HEK293 (cell line): Measurements from ENCODE around the gene CREBBP.

ENCODE experiments used
- BCL11B ChIP-seq: fragments of 450-650 bp; formaldehyde crosslinking; IDR thresholded peaks from 2 replicates; pipeline ENCODE4 v1.5.1; 2016; ENCODE audit warnings: low read depth, missing biosample characterization, missing genetic modification characterization
- GLIS1 ChIP-seq: fragments of 450-650 bp; formaldehyde crosslinking; IDR thresholded peaks from 2 replicates; pipeline ENCODE4 v1.5.1; 2016; ENCODE audit warnings: missing biosample characterization, missing genetic modification characterization
- KLF1 ChIP-seq: fragments of 450-650 bp; formaldehyde crosslinking; IDR thresholded peaks from 2 replicates; pipeline ENCODE4 v1.5.1; 2016; ENCODE audit warnings: missing biosample characterization, missing genetic modification characterization
- KLF10 ChIP-seq: fragments of 450-650 bp; IDR thresholded peaks from 2 replicates; pipeline ENCODE4 v1.5.1; 2018; ENCODE audit warnings: missing biosample characterization, mild to moderate bottlenecking, missing genetic modification characterization
- PRDM6 ChIP-seq: fragments of 450-650 bp; formaldehyde crosslinking; IDR thresholded peaks from 2 replicates; pipeline ENCODE4 v1.5.1; 2017; ENCODE audit warnings: missing biosample characterization, missing genetic modification characterization
- SCRT2 ChIP-seq: fragments of 450-650 bp; formaldehyde crosslinking; IDR thresholded peaks from 2 replicates; pipeline ENCODE4 v1.5.1; 2016; ENCODE audit warnings: missing biosample characterization, missing genetic modification characterization
- ZBTB1 ChIP-seq: fragments of 450-650 bp; formaldehyde crosslinking; IDR thresholded peaks from 2 replicates; pipeline ENCODE4 v1.5.1; 2016; ENCODE audit warnings: missing biosample characterization, missing genetic modification characterization
- ZFHX2 ChIP-seq: fragments of 450-650 bp; formaldehyde crosslinking; conservative IDR thresholded peaks from 2 replicates; pipeline ENCODE4 v1.5.1; 2016; ENCODE audit warnings: missing biosample characterization, missing genetic modification characterization
- ZFP3 ChIP-seq: fragments of 450-650 bp; formaldehyde crosslinking; IDR thresholded peaks from 2 replicates; pipeline ENCODE4 v1.5.1; 2016; ENCODE audit warnings: low read depth, missing biosample characterization, missing genetic modification characterization
- ZNF10 ChIP-seq: fragments of 450-650 bp; formaldehyde crosslinking; IDR thresholded peaks from 2 replicates; pipeline ENCODE4 v1.5.1; 2017; ENCODE audit warnings: missing biosample characterization, missing genetic modification characterization
- ZNF112 ChIP-seq: fragments of 450-650 bp; formaldehyde crosslinking; IDR thresholded peaks from 2 replicates; pipeline ENCODE4 v1.5.0; 2017; ENCODE audit warnings: missing biosample characterization, missing genetic modification characterization
- ZNF121 ChIP-seq: fragments of 450-650 bp; formaldehyde crosslinking; IDR thresholded peaks from 2 replicates; pipeline ENCODE4 v1.5.1; 2016; ENCODE audit warnings: missing biosample characterization, missing genetic modification characterization
- ZNF174 ChIP-seq: fragments of 450-650 bp; formaldehyde crosslinking; IDR thresholded peaks from 2 replicates; pipeline ENCODE4 v1.5.0; 2017; ENCODE audit warnings: missing biosample characterization, mild to moderate bottlenecking, missing genetic modification characterization
- ZNF335 ChIP-seq: fragments of 450-650 bp; formaldehyde crosslinking; conservative IDR thresholded peaks from 2 replicates; pipeline ENCODE4 v1.5.1; 2016; ENCODE audit warnings: missing biosample characterization, missing genetic modification characterization
- ZNF416 ChIP-seq: fragments of 450-650 bp; formaldehyde crosslinking; IDR thresholded peaks from 2 replicates; pipeline ENCODE4 v1.5.1; 2016; ENCODE audit warnings: missing biosample characterization, missing genetic modification characterization
- ZNF423 ChIP-seq: fragments of 450-650 bp; formaldehyde crosslinking; IDR thresholded peaks from 2 replicates; pipeline ENCODE4 v1.5.1; 2016; ENCODE audit warnings: missing biosample characterization, missing genetic modification characterization
- ZNF514 ChIP-seq: fragments of 450-650 bp; formaldehyde crosslinking; IDR thresholded peaks from 2 replicates; pipeline ENCODE4 v1.5.1; 2016; ENCODE audit warnings: missing biosample characterization, missing genetic modification characterization
- ZNF677 ChIP-seq: fragments of 450-650 bp; IDR thresholded peaks from 2 replicates; pipeline ENCODE4 v1.5.0; 2018; ENCODE audit warnings: missing biosample characterization, mild to moderate bottlenecking, missing genetic modification characterization, moderate library complexity
- ZNF704 ChIP-seq: fragments of 450-650 bp; formaldehyde crosslinking; IDR thresholded peaks from 2 replicates; pipeline ENCODE4 v1.5.1; 2016; ENCODE audit warnings: missing biosample characterization, missing genetic modification characterization
- ZNF776 ChIP-seq: fragments of 450-650 bp; formaldehyde crosslinking; IDR thresholded peaks from 2 replicates; pipeline ENCODE4 v1.5.0; 2017; ENCODE audit warnings: missing biosample characterization, missing genetic modification characterization, borderline replicate concordance
- ZNF830 ChIP-seq: fragments of 450-650 bp; IDR thresholded peaks from 2 replicates; pipeline ENCODE4 v1.5.0; 2018; ENCODE audit warnings: missing biosample characterization, missing genetic modification characterization, low read depth, mild to moderate bottlenecking, moderate library complexity
- TF ChIP-seq, protein P1 (sequence below): sonication (generic); formaldehyde crosslinking; IDR thresholded peaks from 2 replicates; pipeline ENCODE4 v1.8.1; 2022; ENCODE audit warnings: mild to moderate bottlenecking, moderate library complexity, missing genetic modification reagents
- TF ChIP-seq, protein P2 (sequence below): fragments of 450-650 bp; formaldehyde crosslinking; conservative IDR thresholded peaks from 2 replicates; pipeline ENCODE4 v1.5.1; 2016; ENCODE audit warnings: low read depth, missing biosample characterization, missing genetic modification characterization
- TF ChIP-seq, protein P3 (sequence below): fragments of 450-650 bp; formaldehyde crosslinking; IDR thresholded peaks from 2 replicates; pipeline ENCODE4 v1.5.1; 2017; ENCODE audit warnings: missing biosample characterization, missing genetic modification characterization
- TF ChIP-seq, protein P4 (sequence below): fragments of 450-650 bp; formaldehyde crosslinking; IDR thresholded peaks from 2 replicates; pipeline ENCODE4 v1.5.1; 2016; ENCODE audit warnings: missing biosample characterization, missing genetic modification characterization
- TF ChIP-seq, protein P5 (sequence below): fragments of 450-650 bp; formaldehyde crosslinking; IDR thresholded peaks from 2 replicates; pipeline ENCODE4 v1.5.1; 2017; ENCODE audit warnings: missing biosample characterization, missing genetic modification characterization

The CREBBP gene

DNA sequence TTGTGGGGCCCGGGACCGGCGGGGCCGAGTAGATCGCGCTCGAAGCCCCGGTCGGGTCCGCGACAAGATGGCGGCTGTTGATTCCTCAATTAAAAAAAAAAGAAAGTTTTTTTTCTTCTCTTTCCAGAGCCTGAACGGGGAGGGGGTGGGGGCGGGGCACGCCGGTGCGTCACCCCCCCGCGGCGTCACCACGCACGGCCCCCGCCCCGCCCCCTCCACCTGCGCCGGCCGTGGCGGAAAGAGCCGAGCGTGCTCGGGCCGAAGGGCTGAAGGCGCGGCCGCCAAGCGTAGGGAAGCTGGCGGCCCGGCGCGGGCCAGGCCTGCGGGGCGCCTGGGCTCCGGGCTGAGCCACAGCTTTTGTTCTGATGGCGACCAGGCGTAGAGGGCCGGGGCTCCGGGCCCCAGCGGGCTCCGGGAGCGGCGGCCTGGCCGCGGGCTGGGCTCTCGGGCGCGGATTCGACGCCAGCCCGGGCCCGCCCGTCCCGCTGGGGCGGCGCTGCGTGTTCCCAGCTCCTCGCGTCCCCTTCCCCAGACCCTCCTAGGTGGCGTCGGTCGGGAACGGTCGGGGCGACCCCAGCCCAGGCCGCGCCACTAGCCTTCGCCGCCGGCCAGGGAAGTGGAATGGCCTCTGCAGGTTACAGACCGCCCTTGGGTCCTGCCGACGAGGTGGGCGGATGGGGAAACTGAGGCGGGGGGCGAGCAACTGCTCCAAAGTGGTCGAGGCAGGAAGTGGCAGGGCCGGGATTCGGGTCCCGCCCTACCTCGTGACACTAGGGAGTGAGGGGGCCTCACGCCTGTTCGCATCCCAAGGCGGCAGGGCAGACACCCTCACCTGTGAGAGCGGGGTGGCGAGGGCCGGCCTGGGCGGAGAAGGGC lies at the start of gene CREBBP (continued):
- TF ChIP-seq ZNF416 (tag by site-specific recombination) = no peak
- TF ChIP-seq GLIS1 (tag by site-specific recombination) = no peak
- no peak for TF ChIP-seq ZFHX2 (tag by site-specific recombination)
- no peak for TF ChIP-seq ZNF514 (tag by site-specific recombination)
- no peak for TF ChIP-seq ZFP3 (tag by site-specific recombination)
- TF ChIP-seq, protein P1, sequence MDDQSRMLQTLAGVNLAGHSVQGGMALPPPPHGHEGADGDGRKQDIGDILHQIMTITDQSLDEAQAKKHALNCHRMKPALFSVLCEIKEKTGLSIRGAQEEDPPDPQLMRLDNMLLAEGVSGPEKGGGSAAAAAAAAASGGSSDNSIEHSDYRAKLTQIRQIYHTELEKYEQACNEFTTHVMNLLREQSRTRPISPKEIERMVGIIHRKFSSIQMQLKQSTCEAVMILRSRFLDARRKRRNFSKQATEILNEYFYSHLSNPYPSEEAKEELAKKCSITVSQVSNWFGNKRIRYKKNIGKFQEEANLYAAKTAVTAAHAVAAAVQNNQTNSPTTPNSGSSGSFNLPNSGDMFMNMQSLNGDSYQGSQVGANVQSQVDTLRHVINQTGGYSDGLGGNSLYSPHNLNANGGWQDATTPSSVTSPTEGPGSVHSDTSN (CRISPR knock-in tag) = no peak
- 0 out of 2 replicates have a peak, but pooled peaks have one; percentile 30 for TF ChIP-seq SCRT2 (tag by site-specific recombination)
- TF ChIP-seq KLF1 (tag by site-specific recombination) = no peak
- TF ChIP-seq, protein P2, sequence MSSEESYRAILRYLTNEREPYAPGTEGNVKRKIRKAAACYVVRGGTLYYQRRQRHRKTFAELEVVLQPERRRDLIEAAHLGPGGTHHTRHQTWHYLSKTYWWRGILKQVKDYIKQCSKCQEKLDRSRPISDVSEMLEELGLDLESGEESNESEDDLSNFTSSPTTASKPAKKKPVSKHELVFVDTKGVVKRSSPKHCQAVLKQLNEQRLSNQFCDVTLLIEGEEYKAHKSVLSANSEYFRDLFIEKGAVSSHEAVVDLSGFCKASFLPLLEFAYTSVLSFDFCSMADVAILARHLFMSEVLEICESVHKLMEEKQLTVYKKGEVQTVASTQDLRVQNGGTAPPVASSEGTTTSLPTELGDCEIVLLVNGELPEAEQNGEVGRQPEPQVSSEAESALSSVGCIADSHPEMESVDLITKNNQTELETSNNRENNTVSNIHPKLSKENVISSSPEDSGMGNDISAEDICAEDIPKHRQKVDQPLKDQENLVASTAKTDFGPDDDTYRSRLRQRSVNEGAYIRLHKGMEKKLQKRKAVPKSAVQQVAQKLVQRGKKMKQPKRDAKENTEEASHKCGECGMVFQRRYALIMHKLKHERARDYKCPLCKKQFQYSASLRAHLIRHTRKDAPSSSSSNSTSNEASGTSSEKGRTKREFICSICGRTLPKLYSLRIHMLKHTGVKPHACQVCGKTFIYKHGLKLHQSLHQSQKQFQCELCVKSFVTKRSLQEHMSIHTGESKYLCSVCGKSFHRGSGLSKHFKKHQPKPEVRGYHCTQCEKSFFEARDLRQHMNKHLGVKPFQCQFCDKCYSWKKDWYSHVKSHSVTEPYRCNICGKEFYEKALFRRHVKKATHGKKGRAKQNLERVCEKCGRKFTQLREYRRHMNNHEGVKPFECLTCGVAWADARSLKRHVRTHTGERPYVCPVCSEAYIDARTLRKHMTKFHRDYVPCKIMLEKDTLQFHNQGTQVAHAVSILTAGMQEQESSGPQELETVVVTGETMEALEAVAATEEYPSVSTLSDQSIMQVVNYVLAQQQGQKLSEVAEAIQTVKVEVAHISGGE (tag by site-specific recombination) = no peak
- TF ChIP-seq, protein P3, sequence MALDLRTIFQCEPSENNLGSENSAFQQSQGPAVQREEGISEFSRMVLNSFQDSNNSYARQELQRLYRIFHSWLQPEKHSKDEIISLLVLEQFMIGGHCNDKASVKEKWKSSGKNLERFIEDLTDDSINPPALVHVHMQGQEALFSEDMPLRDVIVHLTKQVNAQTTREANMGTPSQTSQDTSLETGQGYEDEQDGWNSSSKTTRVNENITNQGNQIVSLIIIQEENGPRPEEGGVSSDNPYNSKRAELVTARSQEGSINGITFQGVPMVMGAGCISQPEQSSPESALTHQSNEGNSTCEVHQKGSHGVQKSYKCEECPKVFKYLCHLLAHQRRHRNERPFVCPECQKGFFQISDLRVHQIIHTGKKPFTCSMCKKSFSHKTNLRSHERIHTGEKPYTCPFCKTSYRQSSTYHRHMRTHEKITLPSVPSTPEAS = no peak
- peak; percentile 84 for TF ChIP-seq KLF10 (tag by site-specific recombination)
- TF ChIP-seq ZNF776 = no peak
- no peak for TF ChIP-seq BCL11B (tag by site-specific recombination)
- no peak for TF ChIP-seq ZNF112 (tag by site-specific recombination)
- TF ChIP-seq ZBTB1 = no peak
- no peak for TF ChIP-seq ZNF121 (tag by site-specific recombination)
- TF ChIP-seq PRDM6 (tag by site-specific recombination) = no peak
- TF ChIP-seq, protein P4, sequence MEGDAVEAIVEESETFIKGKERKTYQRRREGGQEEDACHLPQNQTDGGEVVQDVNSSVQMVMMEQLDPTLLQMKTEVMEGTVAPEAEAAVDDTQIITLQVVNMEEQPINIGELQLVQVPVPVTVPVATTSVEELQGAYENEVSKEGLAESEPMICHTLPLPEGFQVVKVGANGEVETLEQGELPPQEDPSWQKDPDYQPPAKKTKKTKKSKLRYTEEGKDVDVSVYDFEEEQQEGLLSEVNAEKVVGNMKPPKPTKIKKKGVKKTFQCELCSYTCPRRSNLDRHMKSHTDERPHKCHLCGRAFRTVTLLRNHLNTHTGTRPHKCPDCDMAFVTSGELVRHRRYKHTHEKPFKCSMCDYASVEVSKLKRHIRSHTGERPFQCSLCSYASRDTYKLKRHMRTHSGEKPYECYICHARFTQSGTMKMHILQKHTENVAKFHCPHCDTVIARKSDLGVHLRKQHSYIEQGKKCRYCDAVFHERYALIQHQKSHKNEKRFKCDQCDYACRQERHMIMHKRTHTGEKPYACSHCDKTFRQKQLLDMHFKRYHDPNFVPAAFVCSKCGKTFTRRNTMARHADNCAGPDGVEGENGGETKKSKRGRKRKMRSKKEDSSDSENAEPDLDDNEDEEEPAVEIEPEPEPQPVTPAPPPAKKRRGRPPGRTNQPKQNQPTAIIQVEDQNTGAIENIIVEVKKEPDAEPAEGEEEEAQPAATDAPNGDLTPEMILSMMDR (tag by site-specific recombination) = peak; percentile 52; the same call in 1 of the 2 replicates
- TF ChIP-seq ZNF677 = 0 out of 2 replicates have a peak, but pooled peaks have one; percentile 34
- no peak for TF ChIP-seq ZNF423 (tag by site-specific recombination)
- TF ChIP-seq ZNF335 = peak; percentile 45; the same call in 1 of the 2 replicates
- no peak for TF ChIP-seq ZNF830 (tag by site-specific recombination)
- no peak for TF ChIP-seq ZNF704
- TF ChIP-seq ZNF174 (tag by site-specific recombination) = no peak
- TF ChIP-seq ZNF10 (tag by site-specific recombination) = no peak
- TF ChIP-seq, protein P5, sequence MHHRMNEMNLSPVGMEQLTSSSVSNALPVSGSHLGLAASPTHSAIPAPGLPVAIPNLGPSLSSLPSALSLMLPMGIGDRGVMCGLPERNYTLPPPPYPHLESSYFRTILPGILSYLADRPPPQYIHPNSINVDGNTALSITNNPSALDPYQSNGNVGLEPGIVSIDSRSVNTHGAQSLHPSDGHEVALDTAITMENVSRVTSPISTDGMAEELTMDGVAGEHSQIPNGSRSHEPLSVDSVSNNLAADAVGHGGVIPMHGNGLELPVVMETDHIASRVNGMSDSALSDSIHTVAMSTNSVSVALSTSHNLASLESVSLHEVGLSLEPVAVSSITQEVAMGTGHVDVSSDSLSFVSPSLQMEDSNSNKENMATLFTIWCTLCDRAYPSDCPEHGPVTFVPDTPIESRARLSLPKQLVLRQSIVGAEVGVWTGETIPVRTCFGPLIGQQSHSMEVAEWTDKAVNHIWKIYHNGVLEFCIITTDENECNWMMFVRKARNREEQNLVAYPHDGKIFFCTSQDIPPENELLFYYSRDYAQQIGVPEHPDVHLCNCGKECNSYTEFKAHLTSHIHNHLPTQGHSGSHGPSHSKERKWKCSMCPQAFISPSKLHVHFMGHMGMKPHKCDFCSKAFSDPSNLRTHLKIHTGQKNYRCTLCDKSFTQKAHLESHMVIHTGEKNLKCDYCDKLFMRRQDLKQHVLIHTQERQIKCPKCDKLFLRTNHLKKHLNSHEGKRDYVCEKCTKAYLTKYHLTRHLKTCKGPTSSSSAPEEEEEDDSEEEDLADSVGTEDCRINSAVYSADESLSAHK (tag by site-specific recombination) = no peak
